HG03521 (cell line): ENCODE data around the gene ZNF230.

ENCODE experiments used
- ATAC-seq: cut with Tn5 transposase; IDR thresholded peaks from one replicate; pipeline ENCODE4 v1.9.1; 2021; ENCODE audit warnings: mild to moderate bottlenecking, moderate library complexity; ENCODE audit not compliant: unreplicated experiment

ZNF230 gene

DNA sequence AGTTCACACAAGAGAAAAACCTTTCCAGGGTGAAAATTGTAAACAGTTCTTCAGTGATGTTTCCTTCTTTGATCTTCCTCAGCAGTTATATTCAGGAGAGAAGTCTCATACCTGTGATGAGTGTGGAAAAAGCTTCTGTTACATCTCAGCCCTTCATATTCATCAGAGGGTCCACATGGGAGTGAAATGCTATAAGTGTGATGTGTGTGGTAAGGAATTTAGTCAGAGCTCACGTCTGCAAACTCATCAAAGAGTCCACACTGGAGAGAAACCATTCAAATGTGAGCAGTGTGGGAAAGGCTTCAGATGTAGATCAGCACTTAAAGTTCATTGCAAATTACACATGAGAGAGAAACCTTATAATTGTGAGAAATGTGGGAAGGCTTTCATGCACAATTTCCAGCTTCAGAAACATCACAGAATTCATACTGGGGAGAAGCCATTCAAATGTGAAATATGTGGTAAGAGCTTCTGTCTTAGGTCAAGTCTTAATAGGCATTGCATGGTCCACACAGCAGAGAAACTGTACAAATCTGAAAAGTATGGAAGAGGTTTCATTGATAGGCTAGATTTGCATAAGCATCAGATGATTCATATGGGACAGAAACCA lies 29.3 kb downstream of the ZNF230 start:
- no peak for ATAC-seq

- no peak for ATAC-seq
Observed at GRCh38 chr19:44042147-44042546, 39.4 kb downstream of the ZNF230 start.

GRCh38 chr19:44050740-44051649 lies 48.2 kb downstream of the ZNF230 start:
- no peak for ATAC-seq

GRCh38 chr19:44051650-44052402 lies 49.1 kb downstream of the ZNF230 start, which contains the start of gene ZNF223:
Gene ZNF223, plus strand, starts transcription at chr19:44052036. Its CDS starts 3,141 bp downstream, at chr19:44055177.
- ATAC-seq = no peak

GRCh38 chr19:44055870-44056269 lies 53.1 kb downstream of the ZNF230 start:
- ATAC-seq = no peak

GRCh38 chr19:44059229-44059628 lies 56.5 kb downstream of the ZNF230 start:
- ATAC-seq = no peak

DNA sequence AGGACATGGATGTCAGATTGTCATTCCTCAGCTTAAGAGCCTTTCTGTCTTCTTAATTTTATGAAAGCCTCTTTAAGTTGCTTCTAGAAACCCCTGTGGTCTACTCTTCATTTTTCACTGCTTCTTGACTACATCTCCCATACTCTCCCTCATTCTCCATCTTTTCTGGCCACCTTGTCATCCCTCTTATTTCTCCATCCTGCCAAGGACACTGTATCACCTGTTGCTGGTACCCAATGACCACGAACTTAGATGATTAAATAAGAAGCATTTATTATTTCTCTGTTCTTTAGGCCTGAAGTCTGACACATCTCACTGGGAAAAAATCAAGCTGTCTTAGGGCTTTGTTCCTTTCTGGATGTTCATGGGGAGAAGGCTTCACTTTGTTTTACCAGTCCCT lies 58.3 kb downstream of the ZNF230 start:
- no peak for ATAC-seq
